Measurements from ENCODE around the gene TUT1. TPM values are rescaled to one million over a fixed set of nuclear protein-coding genes. Genes with fewer than 3 reads are reported as not detected.

The TUT1 gene
- 29.5 TPM for total RNA-seq
- 18.7 TPM for polyA plus RNA-seq (ENCODE audit: insufficient read depth, low read depth, low replicate concordance)
- long read RNA-seq, donor 1, partial matches to known transcripts: 0 of 2 reads
- long read RNA-seq, donor 1, other reads (novel, unspliced or antisense): 0 of 2 reads
- long read RNA-seq, donor 2, partial matches to known transcripts: 0 of 1 reads
- long read RNA-seq, donor 2, other reads (novel, unspliced or antisense): 0 of 1 reads
- long read RNA-seq, donor 3, partial matches to known transcripts: 0 of 3 reads
- long read RNA-seq, donor 3, other reads (novel, unspliced or antisense): 0 of 3 reads
- long read RNA-seq, donor 4, partial matches to known transcripts: 0 of 6 reads
- long read RNA-seq, donor 4, other reads (novel, unspliced or antisense): 0 of 6 reads
- long read RNA-seq, donor 5, partial matches to known transcripts: 0 of 1 reads
- long read RNA-seq, donor 5, other reads (novel, unspliced or antisense): 0 of 1 reads
- long read RNA-seq, donor 6: 0 reads
- long read RNA-seq, donor 7, transcript TUT1-202 (9 exons, 2,826 nt): major isoform, 14 of 37 reads
- long read RNA-seq, donor 7, partial matches to known transcripts: 11 of 37 reads
- long read RNA-seq, donor 7, other reads (novel, unspliced or antisense): 11 of 37 reads
- long read RNA-seq, donor 8, partial matches to known transcripts: 0 of 2 reads
- long read RNA-seq, donor 8, other reads (novel, unspliced or antisense): 0 of 2 reads
- long read RNA-seq, donor 9: 0 reads
- long read RNA-seq, donor 10, partial matches to known transcripts: 0 of 3 reads
- long read RNA-seq, donor 10, other reads (novel, unspliced or antisense): 0 of 3 reads

GRCh38 chr11:62591448-62592145, at the start of gene TUT1:
Gene TUT1 (minus strand): TSS chr11:62591523. CDS start chr11:62591485, 38 bp downstream.
- FAIRE-seq: peak; percentile 98
- intact Hi-C loops (cut with DNase I): no loop called here
- peaks cover 3 to 36% (median 27%) of the 10 kb centered on the region in 3 donors for H3K36me3 ChIP-seq (ENCODE audit: control insufficient read depth in 2 of 3, insufficient read depth in 3 of 3, low read length in 3 of 3)

GRCh38 chr11:62632492-62632891, 41.2 kb upstream of the TUT1 start:
- H3K27ac ChIP-seq (ENCODE audit: low read depth in 2 of 2, low read length in 2 of 2): no peak overlapping the region
- no peaks in the 10 kb centered on the region for H3K9me3 ChIP-seq (ENCODE audit: control insufficient read depth in 2 of 3, insufficient read depth in 1 of 3, low read length in 3 of 3)
- H3K4me1 ChIP-seq (ENCODE audit: control insufficient read depth in 2 of 3, insufficient read depth in 2 of 3, low read depth in 1 of 3, low read length in 3 of 3): no peaks in the 10 kb centered on the region
- no peak overlapping the region for H3K4me3 ChIP-seq (ENCODE audit: low read length in 3 of 3)
- no peak for TF ChIP-seq CTCF (IDR thresholded peaks at IDR 0.05; ENCODE audit: borderline replicate concordance, extremely low read depth, insufficient read depth)
- DNase-seq: no peak
- FAIRE-seq: no peak
- no peak overlapping the region for H3K9ac ChIP-seq (ENCODE audit: low read length in 3 of 3)
- peaks cover 24 to 75% (median 60%) of the 10 kb centered on the region in 3 donors for H3K36me3 ChIP-seq (ENCODE audit: control insufficient read depth in 2 of 3, insufficient read depth in 3 of 3, low read length in 3 of 3)
- no peaks in the 10 kb centered on the region for H3K27me3 ChIP-seq (ENCODE audit: control insufficient read depth, insufficient read depth, low read length)
- intact Hi-C loops (cut with DNase I): no loop called here

More at GRCh38 chr11:62591448-62592145, at the start of gene TUT1:
- peak within 1 kb of the TSS; percentile 91 to 96 for H3K27ac ChIP-seq (ENCODE audit: low read depth in 2 of 2, low read length in 2 of 2)
- peak; percentile 98 to 100 (median 99) for DNase-seq
- no peaks in the 10 kb centered on the region for H3K27me3 ChIP-seq (ENCODE audit: control insufficient read depth, insufficient read depth, low read length)
- peak within 1 kb of the TSS; percentile 93 to 96 (median 95) for H3K4me3 ChIP-seq (ENCODE audit: low read length in 3 of 3)
- peaks cover 4 to 16% (median 16%) of the 10 kb centered on the region in 3 donors for H3K4me1 ChIP-seq (ENCODE audit: control insufficient read depth in 2 of 3, insufficient read depth in 2 of 3, low read depth in 1 of 3, low read length in 3 of 3)
- peak within 1 kb of the TSS; percentile 91 to 99 (median 95) for H3K9ac ChIP-seq (ENCODE audit: low read length in 3 of 3)
- TF ChIP-seq CTCF (IDR thresholded peaks at IDR 0.05; ENCODE audit: borderline replicate concordance, extremely low read depth, insufficient read depth): peak; percentile 5
- no peaks in the 10 kb centered on the region for H3K9me3 ChIP-seq (ENCODE audit: control insufficient read depth in 2 of 3, insufficient read depth in 1 of 3, low read length in 3 of 3)

GRCh38 chr11:62627713-62628112, 36.4 kb upstream of the TUT1 start:
- peaks cover 22 to 71% (median 56%) of the 10 kb centered on the region in 3 donors for H3K36me3 ChIP-seq (ENCODE audit: control insufficient read depth in 2 of 3, insufficient read depth in 3 of 3, low read length in 3 of 3)
- no peak overlapping the region for H3K9ac ChIP-seq (ENCODE audit: low read length in 3 of 3)
- no peaks in the 10 kb centered on the region for H3K4me1 ChIP-seq (ENCODE audit: control insufficient read depth in 2 of 3, insufficient read depth in 2 of 3, low read depth in 1 of 3, low read length in 3 of 3)
- FAIRE-seq (no peak), DNase-seq (no peak)
- no peaks in the 10 kb centered on the region for H3K9me3 ChIP-seq (ENCODE audit: control insufficient read depth in 2 of 3, insufficient read depth in 1 of 3, low read length in 3 of 3)
- no peak for TF ChIP-seq CTCF (IDR thresholded peaks at IDR 0.05; ENCODE audit: borderline replicate concordance, extremely low read depth, insufficient read depth)
- no peak overlapping the region for H3K27ac ChIP-seq (ENCODE audit: low read depth in 2 of 2, low read length in 2 of 2)
- no peak overlapping the region for H3K4me3 ChIP-seq (ENCODE audit: low read length in 3 of 3)
- intact Hi-C loops (cut with DNase I): no loop called here
- H3K27me3 ChIP-seq (ENCODE audit: control insufficient read depth, insufficient read depth, low read length): no peaks in the 10 kb centered on the region
